ENCODE data around the gene ATP2C2.
"Not testable (repeated sequence)": the region's sequence is repeated elsewhere in the genome, so short reads cannot be mapped to it uniquely, and the experiment has no call there.

Gene ATP2C2

GRCh38 chr16:84368308-84368996 is at the start of gene ATP2C2:
Gene ATP2C2 (plus strand): TSS chr16:84368538. CDS start chr16:84368616, 78 bp downstream.
- no peak for DNase-seq (ENCODE audit: low read depth)

DNA sequence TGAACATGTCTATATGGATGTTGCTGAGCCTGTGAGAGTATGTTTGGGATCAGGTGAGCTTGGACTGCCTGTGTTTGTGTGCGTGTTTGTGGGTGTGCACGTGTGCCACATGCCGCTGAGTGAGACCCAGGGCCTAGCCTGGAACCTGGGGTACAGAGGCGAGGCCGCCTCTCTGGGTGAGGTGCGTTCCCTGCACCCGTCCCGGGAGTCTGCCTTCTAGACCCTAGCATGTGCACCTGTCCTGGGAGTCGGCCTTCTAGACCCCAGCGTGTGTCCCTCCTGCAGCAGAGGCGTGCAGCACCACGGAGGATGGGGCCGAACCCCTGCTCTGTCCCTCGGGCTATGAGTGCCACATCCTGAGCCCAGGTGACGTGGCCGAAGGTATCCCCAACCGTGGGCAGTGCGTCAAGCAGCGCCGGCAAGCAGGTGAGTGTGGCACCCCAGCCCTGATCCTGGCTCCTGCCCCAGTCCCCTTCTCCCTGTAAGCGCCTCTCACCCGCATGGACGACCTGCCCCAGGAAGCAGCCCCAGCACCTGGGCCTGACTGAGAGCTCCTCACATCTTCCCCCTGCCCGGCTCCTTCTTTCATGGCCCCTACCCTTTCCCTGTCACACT is 49.1 kb upstream of the ATP2C2 start:
- DNase-seq (ENCODE audit: low read depth): no peak

DNA sequence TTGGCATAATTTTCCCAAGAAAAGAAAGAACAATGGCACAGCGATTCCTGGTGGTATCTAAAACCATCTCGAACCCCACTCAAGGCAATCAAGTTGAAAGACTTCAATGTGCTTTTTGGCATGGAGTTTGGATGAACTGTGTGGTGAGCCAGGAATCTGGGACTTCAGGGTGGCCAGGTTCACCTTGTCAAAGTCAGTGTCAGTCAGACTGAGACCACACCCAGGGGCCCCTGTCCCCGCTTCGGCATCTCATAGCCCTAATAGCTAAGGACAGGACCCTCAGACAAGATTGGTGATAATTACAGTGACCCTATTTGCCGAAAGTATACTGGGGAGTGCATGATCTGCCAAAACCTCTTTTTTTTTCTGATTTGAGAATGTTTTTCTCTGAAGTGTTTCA is 47.8 kb upstream of the ATP2C2 start:
- DNase-seq (ENCODE audit: low read depth): no peak

DNA sequence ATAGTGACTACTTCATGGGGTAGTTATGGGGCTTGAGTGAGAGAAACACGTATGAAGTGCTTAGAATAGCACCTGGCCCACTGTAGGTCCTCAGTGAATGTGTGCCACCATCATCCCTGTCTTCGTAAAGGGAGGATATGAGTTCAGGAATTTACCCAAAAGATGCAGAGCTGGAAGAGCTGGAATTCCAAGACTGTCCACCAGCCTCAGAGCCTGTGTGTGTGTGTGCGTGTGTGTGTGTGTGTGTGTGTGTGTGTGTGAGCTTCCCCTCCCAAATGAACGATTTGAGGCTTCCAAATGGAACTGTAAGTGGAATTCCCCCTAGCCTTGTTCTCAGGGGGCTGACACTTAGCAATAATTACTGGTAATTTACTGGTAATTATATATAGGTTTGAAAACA is 46.4 kb upstream of the ATP2C2 start:
- no peak for DNase-seq (ENCODE audit: low read depth)

DNA sequence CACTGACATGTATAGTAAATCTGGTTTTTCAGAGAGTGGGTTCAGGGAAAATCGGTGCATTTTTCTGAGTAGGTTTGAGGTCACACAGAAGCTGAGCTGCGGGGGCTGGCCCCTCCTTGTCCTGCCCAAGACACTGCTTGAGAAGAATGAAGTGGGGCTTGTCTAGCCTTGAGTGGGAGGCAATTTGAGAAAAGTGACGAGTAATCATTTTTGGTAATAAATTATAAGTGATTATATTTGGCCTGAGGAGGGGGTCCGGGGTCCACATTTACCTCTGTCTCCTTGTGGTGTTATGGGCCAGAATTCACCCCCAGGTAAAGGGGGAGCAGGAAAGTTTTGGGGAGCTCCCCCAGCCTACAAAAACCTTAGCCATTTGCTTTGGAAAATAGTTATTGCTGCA is 45.6 kb upstream of the ATP2C2 start:
- DNase-seq (ENCODE audit: low read depth): no peak

- DNase-seq (ENCODE audit: low read depth): no peak
These were observed 44.7 kb upstream of the ATP2C2 start for GRCh38 chr16:84323606-84324005.

GRCh38 chr16:84324434-84325262 is 43.7 kb upstream of the ATP2C2 start:
- no peak for DNase-seq (ENCODE audit: low read depth)

DNA sequence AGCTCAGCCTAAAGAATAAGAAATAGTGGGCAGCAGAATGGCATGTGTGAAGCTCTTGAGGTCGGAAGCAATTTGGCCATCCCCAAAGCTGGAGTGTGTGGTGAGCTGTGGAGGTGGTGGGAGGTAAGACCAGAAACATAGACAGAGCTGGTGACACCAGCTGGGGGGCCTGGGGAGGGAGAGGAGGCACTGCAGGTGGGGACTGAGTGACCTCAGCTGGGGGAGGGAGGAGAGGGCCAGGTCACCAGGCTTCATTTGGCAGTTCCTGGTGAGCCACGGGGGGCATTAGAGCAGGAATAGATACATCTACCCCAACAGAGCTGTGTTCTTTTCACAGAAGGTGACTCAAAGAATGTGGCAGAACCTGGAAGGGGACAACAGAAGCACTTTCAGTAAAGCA is 41.8 kb upstream of the ATP2C2 start:
- no peak for DNase-seq (ENCODE audit: low read depth)

GRCh38 chr16:84327926-84328505 is 40.3 kb upstream of the ATP2C2 start:
- DNase-seq (ENCODE audit: low read depth): no peak

DNA sequence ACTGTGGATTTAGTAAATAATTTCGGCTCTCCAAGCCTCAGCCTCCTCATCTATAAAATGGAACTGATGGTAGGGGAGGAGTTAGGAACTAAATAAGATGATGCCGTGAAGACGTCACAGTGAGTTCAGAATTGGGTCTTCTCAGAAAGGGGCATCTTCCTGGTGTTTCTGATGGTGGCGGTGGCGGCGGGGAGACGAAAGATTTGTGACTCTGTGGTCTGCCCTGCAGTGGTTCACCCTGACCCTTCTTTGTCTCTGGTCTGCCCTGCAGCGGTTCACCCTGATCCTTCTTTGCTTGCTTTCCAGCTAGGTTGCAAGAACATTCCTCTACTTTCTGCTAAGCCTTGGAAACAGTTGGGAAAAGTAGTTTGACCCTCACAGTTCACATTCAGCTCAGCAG is 39.3 kb upstream of the ATP2C2 start:
- no peak for DNase-seq (ENCODE audit: low read depth)

GRCh38 chr16:84329843-84330684 is 38.3 kb upstream of the ATP2C2 start:
- no peak for DNase-seq (ENCODE audit: low read depth)

- DNase-seq (ENCODE audit: low read depth): no peak
These were observed 37.7 kb upstream of the ATP2C2 start for GRCh38 chr16:84330685-84331050.

DNA sequence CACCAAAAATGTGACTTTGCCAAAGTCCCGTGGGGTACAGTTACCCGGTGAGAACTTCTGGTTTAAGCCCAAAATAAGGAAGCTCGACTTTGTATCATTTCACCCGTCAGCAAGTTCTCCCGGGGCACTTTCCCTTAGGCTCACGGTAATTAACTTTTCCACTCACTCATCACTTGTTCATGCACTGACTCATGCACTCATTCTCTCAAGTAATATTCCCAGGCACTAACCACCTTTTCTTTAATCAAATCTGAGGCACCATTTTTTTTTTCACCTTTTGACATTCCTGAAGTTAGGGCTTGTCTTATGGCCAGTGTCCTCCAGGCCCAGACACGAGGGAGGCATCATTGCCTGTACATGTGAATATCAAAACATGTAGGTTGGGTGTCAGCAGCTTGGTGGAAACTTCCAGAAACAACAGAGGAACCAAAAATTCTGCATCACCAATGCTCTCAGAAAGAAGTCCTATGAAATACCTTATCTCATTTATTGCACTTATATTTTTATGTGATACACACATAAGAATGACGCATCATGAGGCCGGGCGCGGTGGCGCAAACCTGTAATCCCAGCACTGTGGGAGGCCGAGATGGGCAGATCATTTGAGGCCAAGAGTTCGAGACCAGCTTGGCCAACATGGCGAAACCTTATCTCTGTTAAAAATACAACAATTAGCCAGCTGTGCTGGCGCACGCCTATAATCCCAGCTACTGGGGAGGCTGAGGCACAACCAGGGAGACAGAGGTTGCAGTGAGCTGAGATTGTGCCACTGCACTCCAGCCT is 36.1 kb upstream of the ATP2C2 start:
- no peak for DNase-seq (ENCODE audit: low read depth)

DNA sequence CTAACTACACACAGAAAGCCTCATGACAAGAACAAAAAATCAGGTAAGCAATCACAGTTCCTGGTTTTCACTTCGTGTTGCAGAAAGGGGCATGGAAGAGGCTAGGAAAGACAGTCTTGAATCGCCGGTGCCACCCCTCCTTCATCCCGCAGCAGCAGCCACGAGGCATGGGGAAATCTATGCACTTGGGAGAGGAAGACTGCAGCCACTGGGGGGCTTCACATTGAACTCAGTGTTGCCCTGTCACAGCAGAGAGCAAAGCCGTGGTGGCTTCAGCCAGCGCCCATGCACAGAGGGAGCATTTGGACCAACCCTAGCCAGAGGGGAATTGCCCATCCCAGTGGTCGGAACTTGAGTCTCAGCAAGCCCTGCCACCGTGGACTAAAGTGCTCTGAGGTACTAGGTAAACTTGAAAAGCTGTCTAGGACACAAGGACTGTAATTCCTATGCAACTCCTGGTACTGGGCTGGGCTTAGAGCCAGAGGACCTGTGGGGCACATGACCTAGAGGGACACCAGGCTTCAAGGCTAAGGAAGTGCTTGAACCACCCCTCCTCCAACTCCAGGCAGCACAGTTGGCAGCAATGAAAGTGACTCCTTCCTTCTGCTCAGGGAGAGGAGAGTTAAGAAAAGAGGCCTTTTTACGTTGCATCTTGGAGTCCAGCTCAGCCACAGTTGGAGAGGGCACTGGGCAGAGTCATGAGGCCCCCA is 35.2 kb upstream of the ATP2C2 start:
- no peak for DNase-seq (ENCODE audit: low read depth)

GRCh38 chr16:84334058-84334457 is 34.3 kb upstream of the ATP2C2 start:
- DNase-seq (ENCODE audit: low read depth): no peak

DNA sequence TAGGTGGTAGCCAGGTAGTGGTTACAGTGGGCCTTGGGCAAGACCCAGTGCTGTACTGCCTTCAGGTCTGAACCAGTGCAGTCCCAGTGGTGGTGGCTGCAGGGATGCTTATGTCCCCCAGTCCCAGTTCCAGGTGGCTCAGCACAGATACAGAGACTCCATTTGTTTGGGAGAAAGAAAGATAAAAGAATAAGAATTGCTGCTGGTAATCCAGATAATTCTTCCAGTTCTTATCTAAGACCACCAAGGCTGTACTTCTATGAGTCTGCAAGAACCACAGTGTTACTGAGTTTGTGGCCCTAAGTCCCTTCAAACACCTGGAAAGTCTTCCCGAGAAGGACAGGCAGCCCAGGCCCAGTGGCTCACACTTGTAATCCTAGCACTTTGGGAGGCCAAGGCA is 33.9 kb upstream of the ATP2C2 start:
- DNase-seq (ENCODE audit: low read depth): no peak

DNA sequence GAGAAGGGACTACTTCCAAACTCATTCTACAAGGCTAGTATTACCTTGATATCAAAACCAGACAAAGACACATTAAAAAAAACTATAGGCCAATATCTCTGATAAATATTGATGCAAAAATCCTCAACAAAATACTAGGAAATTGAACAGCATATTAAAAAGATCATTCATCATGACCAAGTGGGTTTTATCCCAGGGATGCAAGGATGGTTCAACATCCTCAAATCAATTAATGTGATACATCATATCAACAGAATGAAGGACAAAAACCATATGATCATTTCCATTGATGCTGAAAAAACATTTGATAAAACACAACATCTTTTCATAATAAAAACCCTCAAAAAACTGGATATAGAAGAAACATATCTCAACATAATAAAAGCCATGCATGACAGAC is 31.1 kb upstream of the ATP2C2 start:
- not testable (repeated sequence) for DNase-seq (ENCODE audit: low read depth)

DNA sequence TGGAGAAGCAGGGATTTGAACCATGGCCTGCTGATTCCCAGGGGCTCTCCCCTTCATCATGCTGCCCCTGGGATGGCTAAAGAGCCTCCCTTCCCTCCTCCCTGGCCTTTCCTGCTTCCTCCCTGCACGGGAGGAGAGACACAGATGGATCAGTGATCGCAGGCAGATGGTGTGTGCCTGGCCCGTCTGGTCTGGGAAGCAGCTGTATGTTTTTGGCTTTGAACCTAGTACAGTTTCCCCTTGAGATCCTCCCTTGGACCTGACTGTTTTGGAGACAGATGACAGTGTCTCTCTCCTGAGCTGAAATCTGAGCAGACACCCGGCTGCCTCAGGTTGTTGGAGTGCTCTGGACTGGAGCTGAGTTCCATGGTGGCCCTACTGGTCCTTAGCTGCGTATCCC is 29.0 kb upstream of the ATP2C2 start:
- DNase-seq (ENCODE audit: low read depth): no peak

GRCh38 chr16:84339766-84340165 is 28.6 kb upstream of the ATP2C2 start:
- no peak for DNase-seq (ENCODE audit: low read depth)

DNA sequence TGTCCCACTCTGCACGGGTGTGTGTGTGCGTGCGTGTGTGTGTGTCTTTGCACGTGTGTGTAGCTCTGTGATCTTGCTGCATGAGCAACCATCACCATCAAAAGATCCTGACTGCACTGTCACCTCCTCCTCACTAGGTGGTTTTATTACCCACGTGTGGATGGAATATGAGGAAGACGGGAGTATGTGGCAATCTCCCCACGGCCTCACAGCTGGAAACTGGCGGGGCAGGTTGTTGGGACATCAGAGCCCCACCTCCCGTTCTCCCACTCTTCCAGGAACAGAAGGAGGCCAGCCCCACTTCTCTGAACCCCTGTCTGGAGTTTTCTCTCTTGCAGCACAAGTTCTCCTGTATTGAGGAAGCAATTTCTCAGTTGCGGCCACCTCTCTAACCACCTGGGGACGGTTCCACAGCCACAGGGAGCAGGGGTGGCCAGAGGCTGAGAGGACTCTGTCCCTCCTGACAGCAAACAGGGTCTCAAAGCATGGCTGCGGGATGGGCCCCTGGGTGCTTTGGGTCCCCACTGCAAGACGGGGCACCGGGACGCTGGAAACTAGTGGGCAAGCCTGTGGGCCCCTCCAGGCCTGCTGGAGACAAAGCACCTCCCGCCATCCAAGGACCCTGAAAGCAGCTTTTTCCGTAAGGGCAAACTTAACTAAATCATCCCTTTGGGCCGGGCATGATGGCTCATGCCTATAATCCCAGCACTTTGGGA is 27.9 kb upstream of the ATP2C2 start:
- no peak for DNase-seq (ENCODE audit: low read depth)

Measured in activated T-cell treated with anti-CD3 and anti-CD28 coated beads for 24 hours (primary cell).